ENCODE measurements around the gene SLMAP.

Gene SLMAP, protein sequence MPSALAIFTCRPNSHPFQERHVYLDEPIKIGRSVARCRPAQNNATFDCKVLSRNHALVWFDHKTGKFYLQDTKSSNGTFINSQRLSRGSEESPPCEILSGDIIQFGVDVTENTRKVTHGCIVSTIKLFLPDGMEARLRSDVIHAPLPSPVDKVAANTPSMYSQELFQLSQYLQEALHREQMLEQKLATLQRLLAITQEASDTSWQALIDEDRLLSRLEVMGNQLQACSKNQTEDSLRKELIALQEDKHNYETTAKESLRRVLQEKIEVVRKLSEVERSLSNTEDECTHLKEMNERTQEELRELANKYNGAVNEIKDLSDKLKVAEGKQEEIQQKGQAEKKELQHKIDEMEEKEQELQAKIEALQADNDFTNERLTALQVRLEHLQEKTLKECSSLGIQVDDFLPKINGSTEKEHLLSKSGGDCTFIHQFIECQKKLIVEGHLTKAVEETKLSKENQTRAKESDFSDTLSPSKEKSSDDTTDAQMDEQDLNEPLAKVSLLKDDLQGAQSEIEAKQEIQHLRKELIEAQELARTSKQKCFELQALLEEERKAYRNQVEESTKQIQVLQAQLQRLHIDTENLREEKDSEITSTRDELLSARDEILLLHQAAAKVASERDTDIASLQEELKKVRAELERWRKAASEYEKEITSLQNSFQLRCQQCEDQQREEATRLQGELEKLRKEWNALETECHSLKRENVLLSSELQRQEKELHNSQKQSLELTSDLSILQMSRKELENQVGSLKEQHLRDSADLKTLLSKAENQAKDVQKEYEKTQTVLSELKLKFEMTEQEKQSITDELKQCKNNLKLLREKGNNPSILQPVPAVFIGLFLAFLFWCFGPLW

DNA sequence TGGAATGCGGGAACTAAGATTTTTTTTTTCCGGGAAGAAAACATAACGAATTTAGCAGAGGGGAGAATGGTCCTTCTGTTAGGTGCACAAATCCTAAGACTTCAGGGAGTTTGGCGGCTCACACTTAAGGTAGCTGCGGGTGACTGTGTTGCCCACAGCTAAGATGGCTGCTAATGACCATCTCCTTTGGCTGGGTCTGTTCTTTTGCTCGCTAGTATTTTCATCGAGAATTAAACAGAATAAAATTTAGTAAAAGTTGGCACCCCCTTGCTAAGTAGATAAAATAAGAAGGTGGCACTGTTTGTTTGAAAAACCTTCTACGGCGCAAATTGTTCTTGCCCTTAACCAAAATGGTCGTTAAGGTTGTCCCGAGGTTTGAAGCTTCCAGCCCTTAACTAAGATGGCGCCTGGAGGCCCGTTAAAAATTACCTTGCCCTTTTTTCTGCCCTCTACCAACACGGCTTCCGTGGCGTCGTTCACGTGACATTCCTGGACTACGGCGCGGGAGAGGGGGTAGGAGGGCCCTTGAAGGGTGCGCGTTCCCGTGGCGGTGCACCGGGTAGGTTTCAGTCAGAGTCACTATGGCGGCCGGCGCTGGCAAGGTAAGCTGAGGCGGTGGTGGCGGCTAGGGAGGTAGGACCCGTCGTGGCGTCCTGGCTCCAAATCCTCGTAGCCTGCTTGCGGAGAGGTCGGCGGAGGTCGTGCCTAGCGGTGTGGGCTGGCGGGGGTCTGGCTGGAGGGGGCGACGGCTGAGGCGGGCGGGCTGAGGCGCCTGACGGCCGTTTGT lies at the start of gene SLMAP:
Gene SLMAP (plus strand): TSS at position 569 of the 787 bp plus-strand sequence. CDS start 1,343 bp downstream, outside the sequence.
- peak; percentile 89 to 92 (median 90) for DNase-seq

DNA sequence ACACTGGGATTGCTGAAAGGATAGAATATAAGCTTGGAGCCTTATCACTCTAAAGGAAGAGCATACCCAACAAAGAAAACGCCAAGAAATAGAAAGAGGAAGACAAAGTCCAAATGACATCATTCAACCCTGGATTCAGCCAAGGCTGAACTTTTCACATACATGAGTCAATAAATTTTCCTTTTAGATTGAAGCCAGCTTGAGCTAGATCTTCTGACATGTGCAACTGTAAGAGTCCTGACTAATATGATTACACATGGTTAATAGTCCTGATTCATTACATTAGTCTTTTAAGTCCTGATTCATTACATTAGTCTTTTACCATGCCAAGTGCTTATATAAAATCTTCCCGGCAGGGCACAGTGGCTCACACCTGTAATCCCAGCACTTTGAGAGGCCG lies 49.6 kb upstream of the SLMAP start:
- no peak for DNase-seq

DNA sequence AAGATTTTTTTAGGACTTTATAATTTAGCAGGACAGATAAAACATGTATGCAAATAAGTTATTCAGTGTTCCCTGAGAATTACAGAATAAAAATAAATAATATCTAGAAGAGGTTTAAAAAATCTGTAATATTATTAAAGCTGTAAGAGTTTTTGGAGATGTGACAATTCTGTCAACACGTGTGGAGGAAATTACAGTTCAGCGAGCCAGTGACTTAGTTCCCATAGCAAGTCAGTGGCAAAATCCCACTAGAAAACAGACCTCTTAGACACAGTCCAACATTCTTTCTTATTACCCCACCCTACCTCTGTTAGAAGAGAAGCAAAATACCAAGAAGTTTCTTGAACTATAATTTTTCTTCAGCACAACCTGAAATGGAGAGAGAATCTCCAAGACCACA lies 47.1 kb upstream of the SLMAP start:
- DNase-seq, result no peak

DNA sequence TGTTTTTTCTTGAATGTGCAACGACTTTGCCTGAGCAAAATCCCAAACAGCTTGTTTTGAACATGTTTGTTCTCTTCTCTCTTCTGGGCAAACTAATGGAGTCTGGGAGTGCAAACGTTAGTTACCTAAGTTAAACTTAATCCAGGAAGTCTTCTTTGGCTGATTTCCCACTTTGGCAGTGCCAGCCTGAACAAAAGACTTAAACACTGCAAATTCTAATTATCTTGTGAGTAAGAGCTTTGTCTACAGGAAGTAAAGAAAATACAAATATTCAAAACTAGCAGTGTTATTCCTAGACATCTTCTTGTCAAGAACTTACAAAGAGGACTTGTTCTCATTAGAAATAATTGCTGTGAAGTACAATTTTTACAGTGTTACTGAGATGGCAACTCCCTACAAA lies 46.5 kb upstream of the SLMAP start:
- no peak for DNase-seq

DNA sequence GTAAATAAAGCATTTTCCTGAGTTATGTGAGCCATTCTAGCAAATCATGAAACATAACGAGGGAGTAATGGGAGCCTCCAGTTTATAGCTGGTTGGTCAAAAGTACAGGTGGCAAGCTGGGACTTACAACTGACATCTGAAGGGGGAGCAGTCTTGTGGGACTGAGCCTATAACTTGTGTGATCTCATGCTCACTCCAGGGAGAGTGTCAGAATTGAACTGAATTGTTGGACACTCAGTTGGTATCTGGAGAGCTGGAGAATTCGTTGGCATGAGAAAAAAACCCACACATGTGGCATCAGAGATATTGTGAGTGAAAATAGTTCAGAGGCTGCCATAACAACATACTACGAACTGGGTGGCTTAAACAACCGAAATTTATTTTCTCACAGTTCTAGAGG lies 40.4 kb upstream of the SLMAP start:
- no peak for DNase-seq

DNA sequence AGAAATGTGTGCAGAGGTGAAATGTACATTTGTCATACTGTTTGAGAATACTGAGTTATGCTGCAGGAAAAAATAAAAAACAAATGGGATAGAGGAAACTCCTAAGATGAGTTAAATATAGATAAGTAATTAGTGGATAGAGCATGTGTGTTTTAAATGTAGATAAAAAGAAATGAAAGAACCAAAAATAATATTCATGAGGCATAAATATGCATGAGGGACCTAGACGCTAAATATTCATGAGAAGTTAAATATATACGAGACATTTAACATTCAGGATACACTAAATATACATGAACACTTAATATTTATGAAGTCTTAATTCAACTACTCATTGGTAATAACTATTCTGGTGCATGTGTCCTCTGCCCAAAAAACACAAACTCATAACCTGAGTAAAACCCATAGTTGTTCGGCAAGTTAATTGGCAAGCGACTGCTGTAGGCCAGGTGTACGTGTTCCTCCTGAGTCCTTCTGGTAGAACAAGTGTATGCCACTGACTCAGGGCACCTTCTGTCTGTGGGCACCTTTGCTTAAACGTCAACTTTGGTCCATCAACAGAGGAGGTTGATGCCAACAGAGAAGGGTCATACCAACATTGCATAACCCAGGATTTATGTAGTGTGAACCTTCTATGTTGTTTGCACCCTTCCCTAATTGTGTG lies 38.8 kb upstream of the SLMAP start:
- DNase-seq, result no peak

DNA sequence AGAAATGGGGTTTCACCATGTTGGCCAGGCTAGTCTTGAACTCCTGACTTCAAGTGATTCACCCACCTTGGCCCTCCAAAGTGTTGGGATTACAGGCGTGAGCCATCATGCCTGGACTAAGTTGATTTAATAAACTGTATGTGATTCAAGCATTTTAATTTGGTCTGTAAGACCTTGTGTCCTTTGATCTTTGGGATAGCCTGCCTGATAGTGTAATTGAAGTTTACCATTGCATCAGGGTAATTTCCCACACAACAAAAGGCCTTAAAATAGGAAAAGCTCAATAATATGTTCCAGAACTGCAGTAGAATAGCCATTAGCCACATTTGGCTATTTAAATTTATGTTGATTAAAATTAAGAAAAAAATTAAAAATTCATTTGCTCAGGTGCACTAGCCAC lies 38.0 kb upstream of the SLMAP start:
- no peak for DNase-seq

DNA sequence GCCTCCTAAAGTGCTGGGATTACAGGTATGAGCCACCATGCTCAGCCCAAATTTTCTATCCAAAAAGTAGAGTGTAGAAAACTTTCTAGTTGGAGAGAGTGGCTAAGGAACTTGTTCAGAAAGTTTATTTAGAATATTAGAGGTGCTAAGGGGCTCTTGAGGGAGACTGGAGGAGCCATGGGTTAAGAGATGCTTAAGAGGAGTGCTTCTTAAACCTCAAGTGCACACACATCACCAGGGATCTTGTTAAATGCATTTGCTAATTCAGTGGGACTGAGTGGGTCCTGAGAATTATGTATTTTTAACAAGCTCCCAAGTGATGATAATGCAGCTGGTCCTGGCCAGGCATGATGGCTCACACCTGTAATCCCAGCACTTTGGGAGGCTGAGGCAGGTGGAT lies 29.7 kb upstream of the SLMAP start:
- DNase-seq, result no peak

DNA sequence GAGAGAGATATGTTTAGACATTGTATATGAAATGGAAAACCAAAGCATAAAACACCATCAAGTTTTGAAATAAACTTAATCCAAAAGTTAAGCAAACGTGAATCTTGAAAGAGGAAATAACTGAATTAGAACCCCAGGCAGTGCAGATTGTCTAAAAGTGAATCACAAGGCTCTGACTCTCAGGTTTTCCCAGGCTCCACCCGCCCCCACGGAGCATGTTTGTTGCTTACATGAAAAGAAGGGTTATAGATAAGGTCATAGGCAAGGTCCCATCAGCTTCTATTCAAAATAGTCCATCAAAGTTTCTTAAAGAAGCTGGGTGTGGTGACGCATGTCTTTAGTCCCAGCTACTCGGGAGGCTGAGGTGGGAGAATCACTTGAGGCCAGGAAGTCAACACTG lies 29.0 kb upstream of the SLMAP start:
- DNase-seq, result no peak

DNA sequence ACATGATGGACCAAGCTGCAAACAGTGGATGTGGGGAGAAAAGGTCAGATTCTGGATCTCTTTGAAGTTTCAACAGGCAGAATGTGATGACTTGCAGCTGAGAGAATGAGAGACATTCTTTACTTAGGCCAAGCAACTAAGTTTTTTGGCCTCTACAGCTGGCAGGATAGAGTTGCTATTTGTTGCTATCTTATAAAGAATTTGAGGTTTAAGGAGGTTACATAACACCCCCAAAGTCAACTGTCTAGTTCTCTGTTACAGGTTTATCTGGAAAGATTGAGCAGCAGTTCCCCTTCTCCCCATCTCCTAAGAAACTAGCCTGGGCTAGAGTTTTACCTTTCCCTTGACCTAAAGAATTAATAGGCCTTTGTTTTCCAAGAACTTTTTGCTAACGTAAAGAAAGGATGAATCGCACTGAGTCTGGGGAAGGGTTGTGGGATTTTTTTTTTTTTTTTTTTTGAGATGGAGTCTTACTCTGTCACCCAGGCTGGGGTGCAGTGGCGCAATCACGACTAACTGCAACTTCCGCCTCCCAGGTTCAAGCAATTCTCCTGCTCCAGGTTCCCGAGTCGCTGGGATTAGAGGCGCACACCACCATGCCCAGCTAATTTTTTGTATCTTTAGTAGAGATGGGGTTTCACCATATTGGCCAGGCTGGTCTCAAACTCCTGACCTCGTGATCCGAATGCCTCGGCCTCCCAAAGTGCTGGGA lies 26.6 kb upstream of the SLMAP start:
- no peak for DNase-seq

DNA sequence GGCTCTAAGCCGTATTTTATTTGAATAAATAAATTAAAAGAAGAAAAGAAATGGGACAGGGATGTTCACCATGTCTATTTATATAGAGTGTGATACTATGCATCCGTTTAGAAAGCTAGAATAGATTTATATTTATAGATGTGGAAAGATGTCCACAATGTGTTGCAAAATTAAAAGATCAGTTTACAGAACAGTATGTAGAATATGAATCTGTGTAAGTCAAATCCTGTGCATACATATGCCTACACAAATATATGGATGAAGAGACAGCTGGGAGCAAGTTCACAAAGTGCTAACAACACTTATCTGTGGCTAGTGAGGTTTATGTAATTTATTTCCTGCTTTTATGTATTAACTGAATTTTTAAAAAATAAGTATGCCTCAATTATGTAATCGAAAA lies 25.4 kb upstream of the SLMAP start:
- DNase-seq, result no peak

DNA sequence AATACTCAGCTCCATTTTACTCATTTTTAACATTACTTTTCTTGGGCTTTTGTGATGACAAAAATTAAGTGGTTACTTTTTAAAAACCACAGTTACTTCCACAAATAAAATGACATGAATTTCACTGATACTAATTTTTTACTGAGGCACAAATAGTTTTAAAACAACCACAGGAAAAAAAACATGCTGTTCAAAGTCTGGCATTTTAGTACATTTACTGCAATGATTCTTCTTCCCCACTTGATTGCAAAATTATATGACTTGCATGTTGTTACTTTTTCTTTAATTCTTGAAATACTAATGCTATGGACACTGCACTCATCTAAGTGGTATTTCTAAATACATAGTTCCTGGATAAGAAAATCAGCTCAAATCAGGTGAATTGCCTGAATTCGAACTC lies 24.8 kb upstream of the SLMAP start:
- no peak for DNase-seq

DNA sequence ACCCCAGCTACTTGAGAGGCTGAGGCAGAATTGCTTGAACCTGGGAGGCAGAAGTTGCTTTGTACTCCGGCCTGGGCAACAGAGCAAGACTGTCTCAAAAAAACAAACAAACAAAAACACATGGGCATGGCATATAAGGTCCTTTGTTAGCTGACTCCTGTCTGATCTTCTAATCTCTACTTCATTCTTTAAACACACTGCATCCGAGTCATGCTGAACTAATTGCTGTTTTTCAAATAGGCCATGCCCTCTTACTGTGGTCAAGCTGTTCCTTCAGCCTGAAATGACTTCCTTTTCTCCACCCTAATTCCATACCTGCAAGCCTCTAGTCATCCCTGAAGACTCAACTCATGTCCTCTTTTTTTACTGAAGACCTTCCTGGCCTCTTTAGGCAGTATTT lies 22.3 kb upstream of the SLMAP start:
- no peak for DNase-seq

DNA sequence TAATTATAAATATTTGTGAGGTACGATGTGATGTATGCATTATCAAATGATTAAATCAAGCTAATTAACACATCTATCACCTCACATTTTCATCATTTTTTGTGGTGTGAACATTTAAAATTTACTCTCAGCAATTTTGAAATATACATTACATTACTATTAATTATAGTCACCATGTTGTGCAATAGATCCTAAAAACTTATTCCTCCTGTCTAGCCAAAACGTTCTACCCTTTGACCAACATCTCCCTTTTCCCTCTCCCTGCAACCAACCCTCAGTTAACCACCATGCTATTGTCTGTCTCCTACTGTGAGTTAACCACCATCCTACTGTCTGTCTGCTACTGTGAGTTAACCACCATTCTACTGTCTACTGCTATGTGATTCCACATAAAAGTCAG lies 20.7 kb upstream of the SLMAP start:
- no peak for DNase-seq

DNA sequence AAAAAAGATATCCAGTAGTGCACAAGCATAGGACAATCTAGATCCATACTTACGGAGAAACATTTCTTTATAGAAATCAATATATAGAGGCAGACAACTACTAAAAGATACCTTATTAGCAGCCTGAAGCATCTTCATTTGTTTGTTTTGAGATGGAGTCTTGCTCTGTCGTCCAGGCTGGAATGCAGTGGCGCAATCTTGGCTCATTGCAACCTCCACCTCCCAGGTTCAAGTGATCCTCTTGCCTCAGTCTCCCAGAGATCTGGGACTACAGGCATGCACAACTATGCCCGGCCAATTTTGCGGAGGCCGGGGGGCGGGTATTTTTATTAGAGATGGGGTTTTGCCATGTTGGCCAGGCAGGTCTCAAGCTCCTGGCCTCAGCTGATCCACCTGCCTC lies 18.3 kb upstream of the SLMAP start:
- DNase-seq, result no peak

DNA sequence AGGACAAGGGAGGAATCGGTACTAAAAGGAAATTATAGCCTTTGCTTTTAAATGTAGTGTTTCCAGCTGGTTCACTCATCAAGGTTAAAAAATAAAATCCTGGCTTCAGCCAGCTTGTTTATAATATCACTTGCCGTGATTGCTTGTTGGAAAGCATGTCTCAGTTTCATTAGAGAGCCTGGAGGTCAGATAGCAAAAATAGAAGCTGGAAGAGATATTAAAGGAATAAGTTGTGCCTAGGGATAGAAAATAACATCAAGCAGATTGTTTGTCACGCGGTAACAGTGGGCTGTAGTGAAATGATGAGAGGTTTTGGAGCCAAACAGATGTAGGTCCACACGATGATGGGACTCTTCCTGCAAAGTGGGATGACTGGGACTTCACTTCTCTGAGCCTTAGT lies 17.7 kb upstream of the SLMAP start:
- DNase-seq, result no peak

DNA sequence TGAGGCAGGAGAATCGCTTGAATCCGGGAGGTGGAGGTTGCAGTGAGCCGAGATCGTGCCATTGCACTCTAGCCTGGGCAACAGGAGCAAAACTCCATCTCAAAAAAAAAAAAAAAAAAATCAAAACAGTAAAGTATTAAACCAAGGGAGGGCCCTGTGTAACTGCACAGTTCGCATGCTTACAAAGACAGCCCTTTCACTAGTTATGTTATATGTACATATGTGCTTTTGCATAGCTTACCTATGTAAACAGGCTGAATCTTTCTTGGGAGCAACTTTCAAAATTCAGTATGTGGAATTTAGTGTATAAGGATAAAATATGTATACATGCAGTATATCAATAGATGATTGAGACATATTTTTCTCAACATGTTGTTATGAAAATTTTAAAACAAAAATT lies 16.1 kb upstream of the SLMAP start:
- DNase-seq, result no peak

DNA sequence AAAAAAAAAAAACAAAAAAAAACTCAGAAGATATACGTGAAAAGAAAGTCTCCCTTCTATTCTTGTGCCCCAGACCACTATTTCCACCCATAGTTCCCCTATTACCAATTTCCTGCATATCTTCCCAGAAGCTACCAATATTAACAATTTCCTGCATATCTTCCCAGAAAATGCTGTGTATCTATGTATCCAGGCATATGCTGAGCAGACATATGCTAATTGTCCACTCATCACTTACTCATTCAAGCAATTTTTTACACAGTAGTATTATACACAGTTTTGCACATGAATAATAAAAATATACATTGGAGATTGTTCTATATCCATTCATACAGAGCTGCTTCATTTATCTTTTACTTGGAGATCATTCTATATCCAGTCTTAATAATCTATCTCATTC lies 12.6 kb upstream of the SLMAP start:
- DNase-seq, result no peak

DNA sequence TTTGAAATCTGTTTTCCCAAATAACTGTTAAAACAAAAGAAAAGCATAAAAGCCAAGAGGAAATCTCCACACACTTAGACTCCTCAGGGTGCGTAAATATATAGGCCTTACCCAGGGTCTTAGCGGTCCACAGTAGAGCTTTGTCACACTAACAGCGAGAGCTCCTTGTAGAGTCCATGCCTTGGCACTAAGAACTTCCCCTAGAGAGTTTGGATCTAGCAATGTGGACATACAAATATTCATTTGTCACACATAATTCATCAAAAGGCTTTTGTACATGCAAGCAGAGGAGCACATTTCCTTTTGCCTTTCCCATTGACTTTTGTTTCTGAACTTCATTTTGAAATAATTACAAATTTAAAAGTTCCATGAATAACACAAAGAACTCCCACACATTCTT lies 11.0 kb upstream of the SLMAP start:
- DNase-seq, result no peak

DNA sequence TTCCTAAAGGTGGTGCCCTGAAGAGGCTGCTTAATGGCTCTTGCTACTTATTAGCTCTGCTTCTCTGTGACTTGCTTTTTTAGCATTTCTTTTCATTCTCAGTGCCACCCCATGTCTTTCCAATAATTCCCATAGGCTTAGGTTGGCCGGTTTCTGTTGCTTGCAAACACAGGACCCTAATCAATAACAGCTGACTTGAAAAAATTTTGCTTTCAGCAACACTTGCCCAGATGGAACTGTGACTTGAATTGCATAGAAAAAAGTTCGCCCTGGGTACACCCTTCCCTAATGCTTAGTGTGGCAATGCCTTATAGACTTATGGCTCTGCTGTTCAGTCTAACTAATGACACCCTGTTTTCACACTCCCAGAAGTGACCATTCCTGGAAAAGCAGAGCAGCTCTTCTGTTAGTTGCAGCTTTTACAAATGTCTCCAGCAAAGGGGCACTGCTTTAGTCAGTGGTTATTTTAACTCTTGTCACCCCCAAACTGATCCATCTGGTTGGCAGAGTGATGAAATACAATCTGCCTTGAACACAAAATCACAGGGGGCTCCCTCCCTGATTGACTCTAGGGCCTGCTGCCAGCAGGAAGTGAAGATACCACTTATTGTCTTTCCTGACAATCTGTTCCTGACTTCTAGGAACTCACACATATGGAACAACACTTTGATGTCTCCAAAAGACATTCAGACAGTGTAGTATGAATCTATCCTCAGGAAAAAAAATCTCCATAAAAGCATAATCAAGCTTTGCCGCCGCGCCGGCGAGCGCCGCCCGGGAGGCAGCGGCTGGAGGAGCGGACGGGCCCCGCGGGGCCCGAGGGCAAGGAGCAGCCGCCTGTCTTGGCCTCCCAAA lies 9.7 kb upstream of the SLMAP start:
- DNase-seq, result no peak

DNA sequence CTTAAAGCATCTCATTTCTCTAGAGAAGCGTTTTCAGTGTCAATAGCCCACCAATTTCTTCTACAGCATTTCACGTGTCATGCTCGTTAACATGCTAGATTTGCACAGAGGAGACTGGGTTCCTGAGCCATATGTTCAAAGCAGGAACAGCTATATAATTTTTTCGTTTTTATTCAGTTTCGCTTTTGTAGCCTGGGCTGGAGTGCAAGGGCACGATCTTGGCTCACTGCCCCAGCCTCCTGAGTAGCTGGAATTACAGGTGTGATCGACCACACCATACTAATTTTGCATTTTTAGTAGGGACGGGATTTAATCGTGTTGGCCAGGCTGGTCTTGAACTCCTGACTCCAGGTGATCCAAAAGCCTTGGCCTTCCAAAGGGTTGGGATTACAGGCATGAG lies 6.6 kb upstream of the SLMAP start:
- DNase-seq, result no peak
